ENCODE data around the gene TMC6.
"Not testable (repeated sequence)": the region's sequence is repeated elsewhere in the genome, so short reads cannot be mapped to it uniquely, and the experiment has no call there.

Gene TMC6

GRCh38 chr17:78154903-78155811 is 26.6 kb upstream of the TMC6 start:
- no peak for DNase-seq

GRCh38 chr17:78151514-78152008 is 23.0 kb upstream of the TMC6 start:
- no peak for DNase-seq

- DNase-seq: no peak
Observed at GRCh38 chr17:78148286-78149016, 19.9 kb upstream of the TMC6 start.

GRCh38 chr17:78147315-78147998 is 18.9 kb upstream of the TMC6 start:
- DNase-seq: no peak

GRCh38 chr17:78146881-78147280 is 18.3 kb upstream of the TMC6 start:
- no peak for DNase-seq

GRCh38 chr17:78146471-78146869 is 17.9 kb upstream of the TMC6 start:
- DNase-seq: no peak

- DNase-seq: no peak
Observed at GRCh38 chr17:78144736-78145641, 16.4 kb upstream of the TMC6 start.

GRCh38 chr17:78144147-78144719 is 15.7 kb upstream of the TMC6 start:
- no peak for DNase-seq

GRCh38 chr17:78143214-78144146 is 14.9 kb upstream of the TMC6 start:
- DNase-seq: no peak

- DNase-seq: no peak
Observed at GRCh38 chr17:78142119-78142861, 13.7 kb upstream of the TMC6 start.

GRCh38 chr17:78141437-78142118 is 13.0 kb upstream of the TMC6 start:
- DNase-seq: no peak

GRCh38 chr17:78140169-78141051 is 11.9 kb upstream of the TMC6 start:
- DNase-seq: peak; percentile 96

- DNase-seq: not testable (repeated sequence)
Observed at GRCh38 chr17:78139861-78140168, 11.3 kb upstream of the TMC6 start.

- no peak for DNase-seq
Observed at GRCh38 chr17:78138204-78139060, 9.9 kb upstream of the TMC6 start.

- DNase-seq: peak; percentile 79
Observed at GRCh38 chr17:78137392-78138203, 9.0 kb upstream of the TMC6 start.

- DNase-seq: no peak
Observed at GRCh38 chr17:78135858-78136500, 7.4 kb upstream of the TMC6 start.
